Endothelial cell of umbilical vein (primary cell): Measurements from ENCODE around the gene EML3. TPM values are rescaled to one million over a fixed set of nuclear protein-coding genes. Genes with fewer than 3 reads are reported as not detected.

Experiments used
- Bru-seq: library from RNA; stranded (reverse); fragments of 400-500 nt; gene quantifications from one replicate; lab custom pipeline; 2021; lab: Mats Ljungman, UMichigan
- BruChase-seq, 2 experiments: library from RNA; stranded (reverse); fragments of 400-500 nt; gene quantifications; one replicate each; lab custom pipeline; 2021; lab: Mats Ljungman, UMichigan
- BruUV-seq: library from RNA; stranded (reverse); fragments of 400-500 nt; replicated peaks from 2 replicates; lab custom pipeline; 2021; lab: Mats Ljungman, UMichigan
- CTCF ChIA-PET: fragments of 300-600, 350-600 bp; sonication (Branson Sonifier 250); formaldehyde crosslinking; loops from one replicate; lab custom pipeline; 2021; ENCODE audit warnings: antibody characterized with exemption, inconsistent platforms; lab: Charles Lee
- POLR2A ChIA-PET: fragments of 300-600, 350-600 bp; sonication (Branson Sonifier 250); formaldehyde crosslinking; loops from one replicate; lab custom pipeline; 2021; ENCODE audit warnings: antibody characterized with exemption, inconsistent platforms; lab: Charles Lee
- DNase-seq: peaks from one replicate; pipeline ENCODE4 v3.0.0-alpha.2; 2011; ENCODE audit warnings: low read depth, low spot score
- FAIRE-seq: peaks from 2 replicates; lab custom pipeline; 2011; peaks lifted over from hg19 to GRCh38; lab: Jason Lieb, UNC
- H2AFZ ChIP-seq: 2 replicates; pipeline ENCODE4 v1.6.0; 2012; ENCODE audit warnings: low read depth, low read length, control low read depth, inconsistent platforms
- H3K27ac ChIP-seq: 2 replicates; pipeline ENCODE4 v1.5.1; 2011; ENCODE audit warnings: low read depth, mild to moderate bottlenecking, control low read depth, low read length, moderate library complexity; ENCODE audit not compliant: insufficient read depth
- H3K27me3 ChIP-seq, 2 experiments: 2 replicates each; pipeline versions ENCODE4 v1.6.0 to v1.6.1; 2011; ENCODE audit warnings: low read length in 2 of 2, mixed read lengths in 1 of 2; ENCODE audit not compliant: control insufficient read depth in 2 of 2, insufficient read depth in 2 of 2
- H3K36me3 ChIP-seq, 2 experiments: 2 replicates in 1 of 2; 3 replicates in 1 of 2; pipeline ENCODE4 v1.5.1; 2011; ENCODE audit warnings: low read length in 2 of 2, mild to moderate bottlenecking in 1 of 2, moderate library complexity in 1 of 2; ENCODE audit not compliant: control insufficient read depth in 2 of 2, insufficient read depth in 2 of 2; ENCODE audit errors: extremely low read depth in 1 of 2
- H3K4me1 ChIP-seq: 3 replicates; pipeline ENCODE4 v1.5.1; 2011; ENCODE audit warnings: mild to moderate bottlenecking, low read length; ENCODE audit not compliant: control insufficient read depth, insufficient read depth; ENCODE audit errors: extremely low read depth
- H3K4me2 ChIP-seq: 2 replicates; pipeline ENCODE4 v1.6.1; 2011; ENCODE audit warnings: low read length, control low read depth, mixed read lengths; ENCODE audit not compliant: insufficient read depth
- H3K4me3 ChIP-seq, 3 experiments: fragments of 200-600 bp in 1 of 3; sonication (generic), shearing (Covaris generic) in 1 of 3; replicated peaks in 1 of 3; 2 replicates each; pipeline ENCODE4 v1.5.1; 2011 to 2016; ENCODE audit warnings: control low read depth in 3 of 3, low read length in 3 of 3, mild to moderate bottlenecking in 2 of 3, inconsistent platforms in 1 of 3, low read depth in 1 of 3, moderate library complexity in 1 of 3; ENCODE audit not compliant: insufficient read depth in 1 of 3
- H3K79me2 ChIP-seq: 2 replicates; pipeline ENCODE4 v1.6.0; 2012; ENCODE audit warnings: low read length, inconsistent platforms; ENCODE audit not compliant: control insufficient read depth, insufficient read depth
- H3K9ac ChIP-seq: replicated peaks from 2 replicates; pipeline ENCODE3; 2011; ENCODE audit warnings: low read length, control low read depth; ENCODE audit not compliant: insufficient read depth; ENCODE audit errors: extremely low read depth
- H3K9me1 ChIP-seq: replicated peaks from 3 replicates; pipeline ENCODE4 v1.6.0; 2011; ENCODE audit warnings: mild to moderate bottlenecking, low read length; ENCODE audit not compliant: control insufficient read depth, insufficient read depth; ENCODE audit errors: extremely low read depth
- H3K9me3 ChIP-seq: replicated peaks from 2 replicates; pipeline ENCODE4 v1.5.1; 2012; ENCODE audit warnings: low read length, inconsistent platforms; ENCODE audit not compliant: control insufficient read depth, insufficient read depth
- H4K20me1 ChIP-seq: replicated peaks from 2 replicates; pipeline ENCODE3; 2011; ENCODE audit warnings: mild to moderate bottlenecking, low read length; ENCODE audit not compliant: control insufficient read depth, insufficient read depth; ENCODE audit errors: extremely low read depth
- CTCF ChIP-seq, 2 donors: IDR thresholded peaks; 1 replicate in 1 of 2; 2 replicates in 1 of 2; pipeline ENCODE4 v1.5.1; 2011; ENCODE audit warnings: low read length in 2 of 2, mild to moderate bottlenecking in 2 of 2, moderate library complexity in 2 of 2, control low read depth in 1 of 2, inconsistent platforms in 1 of 2, low read depth in 1 of 2; ENCODE audit not compliant: insufficient read depth in 1 of 2; ENCODE audit errors: extremely low read depth in 1 of 2
- EZH2 ChIP-seq: IDR thresholded peaks from 2 replicates; pipeline ENCODE4 v1.6.1; 2012; ENCODE audit warnings: borderline replicate concordance, low read depth, mild to moderate bottlenecking, moderate library complexity, low read length, inconsistent platforms; ENCODE audit not compliant: severe bottlenecking
- FOS ChIP-seq: IDR thresholded peaks from 2 replicates; pipeline ENCODE4 v1.6.1; 2011; ENCODE audit warnings: mild to moderate bottlenecking, low read length, moderate library complexity, borderline replicate concordance; ENCODE audit not compliant: insufficient read depth
- GATA2 ChIP-seq: IDR thresholded peaks from 2 replicates; pipeline ENCODE4 v1.7.0; 2011; ENCODE audit warnings: low read depth, mild to moderate bottlenecking, moderate library complexity, mixed read lengths, low read length; ENCODE audit not compliant: insufficient read length, insufficient read depth
- JUN ChIP-seq: IDR thresholded peaks from 2 replicates; pipeline ENCODE4 v1.6.1; 2011; ENCODE audit warnings: borderline replicate concordance, low read depth; ENCODE audit not compliant: insufficient read length, insufficient read depth
- MAX ChIP-seq: IDR thresholded peaks from 2 replicates; pipeline ENCODE4 v1.6.1; 2011; ENCODE audit not compliant: insufficient read depth, insufficient read length
- MYC ChIP-seq: IDR thresholded peaks from one replicate; pipeline ENCODE4 v1.6.1; 2011; ENCODE audit warnings: mild to moderate bottlenecking, low read depth, low read length
- POLR2A ChIP-seq: IDR thresholded peaks from 2 replicates; pipeline ENCODE4 v1.6.1; 2012; ENCODE audit warnings: low read depth, mild to moderate bottlenecking, control low read depth, low read length
- POLR2AphosphoS5 ChIP-seq: IDR thresholded peaks from 2 replicates; pipeline ENCODE4 v1.6.1; 2012; ENCODE audit warnings: low read depth, mild to moderate bottlenecking, control low read depth, low read length, moderate library complexity; ENCODE audit not compliant: insufficient read depth
- dilution Hi-C: fragments of 300-500 bp; cut with MboI; formaldehyde crosslinking; loops from one replicate; pipeline ENCODE4 v1.15.0; 2019; ENCODE audit warnings: low sequenced_read_pairs; ENCODE audit not compliant: extremely low pct_ligation_motif_present
- intact Hi-C: fragments of 100-400 bp; cut with micrococcal nuclease; formaldehyde crosslinking; loops from one replicate; pipeline ENCODE4 v1.10.0; 2022
- long read RNA-seq: library from polyadenylated mRNA; stranded (forward); transcript quantifications from one replicate; pipeline ENCODE4 v2.0.0, GENCODE V29; 2021
- polyA minus RNA-seq, 3 experiments: library from RNA; depleted of rRNA, polyadenylated mRNA; stranded (reverse); fragments of >200 nt; gene quantifications; 1 replicate in 1 of 3; 2 replicates in 2 of 3; pipeline ENCODE4 v1.2.3, GENCODE V29; 2011
- polyA plus RNA-seq, 4 experiments: library from polyadenylated mRNA; depleted of rRNA in 3 of 4; stranded (reverse) in 3 of 4; unstranded in 1 of 4; fragments of >200 nt; gene quantifications; 2 replicates each; pipeline versions ENCODE4 v1.2.1 to v1.2.3, GENCODE V29; 2011 to 2012; ENCODE audit warnings: missing spikeins in 1 of 4
- total RNA-seq: library from RNA; stranded (reverse); gene quantifications from 2 replicates; pipeline ENCODE4 v1.2.3, GENCODE V29; 2021

Gene EML3
- total RNA-seq: 101 and 110 TPM in 2 replicates
- polyA plus RNA-seq: 75.7 and 78.3 TPM in 2 replicates
- polyA plus RNA-seq (2011; cell fraction: cytosol; rRNA removed): 27.7 and 29.7 TPM in 2 replicates
- polyA plus RNA-seq (2011; cell fraction: nucleus; rRNA removed): 297 and 324 TPM in 2 replicates
- 60.5 and 84.3 TPM in 2 replicates for polyA plus RNA-seq (2012)
- polyA minus RNA-seq: 61.5 and 71.2 TPM in 2 replicates
- polyA minus RNA-seq (2011; cell fraction: cytosol; rRNA and poly(A)+ RNA removed): 19.6 TPM
- polyA minus RNA-seq (2011; cell fraction: nucleus; rRNA and poly(A)+ RNA removed): 36.6 and 42.9 TPM in 2 replicates
- percentile 62 among the genes with signal in this experiment for Bru-seq, nascent RNA
- percentile 94 among the genes with signal in this experiment for BruChase-seq, experiment 1, labeled RNA remaining after a 6-hour chase
- percentile 91 among the genes with signal in this experiment for BruChase-seq, experiment 2, labeled RNA remaining after a 2-hour chase
- long read RNA-seq, transcript EML3-202 (22 exons, 3,256 nt): major isoform, 20 of 95 reads
- long read RNA-seq, transcript EML3-201 (22 exons, 3,017 nt): minor isoform, 18 of 95 reads
- long read RNA-seq, partial matches to known transcripts: 27 of 95 reads
- long read RNA-seq, other reads (novel, unspliced or antisense): 30 of 95 reads

- H3K27me3 ChIP-seq: no peaks in the 10 kb centered on the region
- dilution Hi-C loops (no loop called here), intact Hi-C loops (loop anchor here (1.0 to 5.0 kb wide), 7 partner anchors 9 to 215 kb away; partner anchors contain the start of genes B3GAT3, C11orf98, CSKMT and EEF1G)
- ChIA-PET CTCF (interaction anchor here (0.5 to 5.7 kb wide), 17 partner anchors 9 to 640 kb away, joined by 3 to 48 read pairs (median 5); partner anchors contain the start of genes B3GAT3, C11orf98, CSKMT and EEF1G), POLR2A (interaction anchor here (1.2 to 2.0 kb wide), 4 partner anchors 9 to 59 kb away, joined by 3 to 9 read pairs (median 4); partner anchors contain the start of genes B3GAT3, C11orf98, CSKMT and EEF1G)
- peak within 1 kb of the TSS; percentile 87 for H3K4me2 ChIP-seq
- H3K9me1 ChIP-seq: no peaks in the 10 kb centered on the region
- no peaks in the 10 kb centered on the region for H4K20me1 ChIP-seq
- FAIRE-seq: peak; percentile 92
- H3K36me3 ChIP-seq: peaks cover 0 to 11% of the 10 kb centered on the region in 2 experiments
- H3K4me1 ChIP-seq: peaks cover 22% of the 10 kb centered on the region
- no peak for TF ChIP-seq JUN
- peak; percentile 83 for TF ChIP-seq POLR2AphosphoS5
- peak; percentile 41 for TF ChIP-seq POLR2A
- TF ChIP-seq EZH2: no peak
- TF ChIP-seq GATA2: no peak
- TF ChIP-seq MAX: no peak
- peak; percentile 88 to 89 for TF ChIP-seq CTCF (IDR thresholded peaks at IDR 0.05; ENCODE audit: extremely low read depth in 1 of 2, insufficient read depth in 1 of 2, low read depth in 1 of 2, low read length in 2 of 2)
- no peak for TF ChIP-seq MYC
- no peak for TF ChIP-seq FOS
- peak within 1 kb of the TSS; percentile 61 to 74 (median 67) for H3K4me3 ChIP-seq
- BruUV-seq: no TSS peak
- peak within 1 kb of the TSS; percentile 30 for H3K27ac ChIP-seq
- peak within 1 kb of the TSS; percentile 57 for H3K9ac ChIP-seq
- no peaks in the 10 kb centered on the region for H3K9me3 ChIP-seq
- peak; percentile 80 for DNase-seq
- peak within 1 kb of the TSS; percentile 51 for H2AFZ ChIP-seq
- H3K79me2 ChIP-seq: peaks cover 14% of the 10 kb centered on the region
Observed at GRCh38 chr11:62612366-62613290, at the start of gene EML3, which contains the start of gene ROM1. EML3 (minus strand) TSS chr11:62612775; CDS start chr11:62612457, 318 bp downstream. ROM1 (plus strand) TSS chr11:62613257; CDS start chr11:62613282, 25 bp downstream.
